Measurements from ENCODE around the gene PHC2. TPM values are rescaled to one million over a fixed set of nuclear protein-coding genes. Genes with fewer than 3 reads are reported as not detected.

Gene PHC2
- total RNA-seq, 2 donors from 2014 or later, result 14.2 to 27.4 TPM

- ATAC-seq, result no peak
- H3K27me3 Mint-ChIP-seq, result peaks cover 17 to 30% of the 10 kb centered on the region in 2 donors
- no peak for DNase-seq (ENCODE audit: low spot score)
- no peak overlapping the region for H3K4me3 Mint-ChIP-seq
- H3K4me1 Mint-ChIP-seq (ENCODE audit: low read depth in 2 of 2), result no peaks in the 10 kb centered on the region
- H3K27ac Mint-ChIP-seq, result no peak overlapping the region
- no peaks in the 10 kb centered on the region for H3K36me3 Mint-ChIP-seq
- no peaks in the 10 kb centered on the region for H3K9me3 Mint-ChIP-seq
These were observed 33.8 kb downstream of the PHC2 start for GRCh38 chr1:33397125-33397506.

DNA sequence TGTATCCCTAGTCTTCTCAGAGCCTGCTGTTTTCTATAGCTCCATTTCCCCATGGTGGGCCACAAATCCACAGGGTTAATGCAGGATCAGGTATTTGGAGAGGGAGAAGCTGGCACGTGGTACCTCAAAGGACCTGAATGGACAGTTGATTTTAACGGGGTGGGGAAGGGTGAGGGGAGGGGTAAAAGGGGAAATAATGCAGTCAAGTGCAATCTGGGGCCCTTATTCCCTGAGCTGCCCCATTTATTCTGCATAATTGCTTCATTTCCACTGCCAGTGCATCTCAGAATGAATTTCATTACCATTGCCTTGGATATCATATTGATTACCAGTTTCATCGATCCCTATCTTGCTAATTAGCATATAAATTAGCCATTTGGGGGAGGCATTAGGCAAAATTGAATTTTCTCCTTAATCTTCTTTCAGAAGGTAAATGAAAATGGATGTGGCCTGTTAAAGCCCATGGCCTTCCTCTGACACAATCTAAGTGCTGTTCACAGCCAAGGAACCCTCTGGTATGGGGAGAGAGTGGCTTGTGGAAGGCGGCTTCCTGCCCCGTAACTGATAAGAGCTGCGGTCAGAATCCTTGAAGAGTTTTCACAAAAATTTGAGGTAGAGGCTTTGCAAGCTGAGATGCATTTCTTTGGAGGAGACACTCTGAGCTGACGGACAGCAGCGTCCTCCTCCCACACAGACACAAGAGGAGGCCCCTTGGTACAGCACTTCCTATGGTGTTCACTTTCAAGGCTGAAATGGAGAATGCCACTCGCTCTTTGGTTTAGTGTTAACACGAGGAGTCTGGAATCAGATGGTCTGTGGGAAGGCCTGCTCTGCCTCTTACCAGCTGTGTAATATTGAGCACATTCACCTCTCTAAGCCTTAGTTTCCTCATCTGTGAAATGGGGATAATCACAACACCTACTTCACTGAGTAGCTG, 34.4 kb downstream of the PHC2 start:
- H3K27me3 Mint-ChIP-seq, result peaks cover 19 to 29% of the 10 kb centered on the region in 2 donors
- no peaks in the 10 kb centered on the region for H3K4me1 Mint-ChIP-seq (ENCODE audit: low read depth in 2 of 2)
- DNase-seq (ENCODE audit: low spot score) (no peak), ATAC-seq (peak in 1 of 2 donors; percentile 20)
- H3K4me3 Mint-ChIP-seq, result no peak overlapping the region
- no peaks in the 10 kb centered on the region for H3K36me3 Mint-ChIP-seq
- H3K27ac Mint-ChIP-seq, result no peak overlapping the region
- no peaks in the 10 kb centered on the region for H3K9me3 Mint-ChIP-seq

GRCh38 chr1:33394770-33395169, 36.1 kb downstream of the PHC2 start:
- no peaks in the 10 kb centered on the region for H3K4me1 Mint-ChIP-seq (ENCODE audit: low read depth in 2 of 2)

GRCh38 chr1:33393991-33394390, 36.9 kb downstream of the PHC2 start:
- Mint-ChIP-seq H3K9me3 (no peaks in the 10 kb centered on the region), H3K27ac (no peak overlapping the region), H3K4me3 (no peak overlapping the region), H3K27me3 (peaks cover 17 to 28% of the 10 kb centered on the region in 2 donors), H3K36me3 (no peaks in the 10 kb centered on the region), H3K4me1 (ENCODE audit: low read depth in 2 of 2) (no peaks in the 10 kb centered on the region)
- DNase-seq (ENCODE audit: low spot score) (no peak), ATAC-seq (no peak)

More at GRCh38 chr1:33394770-33395169, 36.1 kb downstream of the PHC2 start:
- H3K4me3 Mint-ChIP-seq, result no peak overlapping the region
- ATAC-seq (no peak), DNase-seq (ENCODE audit: low spot score) (no peak)
- H3K27me3 Mint-ChIP-seq, result peaks cover 17 to 28% of the 10 kb centered on the region in 2 donors
- H3K9me3 Mint-ChIP-seq, result no peaks in the 10 kb centered on the region
- H3K36me3 Mint-ChIP-seq, result no peaks in the 10 kb centered on the region
- no peak overlapping the region for H3K27ac Mint-ChIP-seq

- Mint-ChIP-seq H3K27ac (no peak overlapping the region), H3K27me3 (peaks cover 17 to 28% of the 10 kb centered on the region in 2 donors), H3K9me3 (no peaks in the 10 kb centered on the region)
These were observed 37.4 kb downstream of the PHC2 start for GRCh38 chr1:33393524-33393923.

GRCh38 chr1:33392639-33393038, 38.3 kb downstream of the PHC2 start:
- no peaks in the 10 kb centered on the region for H3K4me1 Mint-ChIP-seq (ENCODE audit: low read depth in 2 of 2)
- DNase-seq (ENCODE audit: low spot score) (no peak), ATAC-seq (no peak)
- no peaks in the 10 kb centered on the region for H3K9me3 Mint-ChIP-seq
- H3K36me3 Mint-ChIP-seq, result no peaks in the 10 kb centered on the region
- H3K27me3 Mint-ChIP-seq, result peaks cover 17 to 28% of the 10 kb centered on the region in 2 donors
- no peak overlapping the region for H3K4me3 Mint-ChIP-seq
- H3K27ac Mint-ChIP-seq, result no peak overlapping the region

More at GRCh38 chr1:33393524-33393923, 37.4 kb downstream of the PHC2 start:
- ATAC-seq (no peak), DNase-seq (ENCODE audit: low spot score) (no peak)
- Mint-ChIP-seq H3K36me3 (no peaks in the 10 kb centered on the region), H3K4me3 (no peak overlapping the region), H3K4me1 (ENCODE audit: low read depth in 2 of 2) (no peaks in the 10 kb centered on the region)

DNA sequence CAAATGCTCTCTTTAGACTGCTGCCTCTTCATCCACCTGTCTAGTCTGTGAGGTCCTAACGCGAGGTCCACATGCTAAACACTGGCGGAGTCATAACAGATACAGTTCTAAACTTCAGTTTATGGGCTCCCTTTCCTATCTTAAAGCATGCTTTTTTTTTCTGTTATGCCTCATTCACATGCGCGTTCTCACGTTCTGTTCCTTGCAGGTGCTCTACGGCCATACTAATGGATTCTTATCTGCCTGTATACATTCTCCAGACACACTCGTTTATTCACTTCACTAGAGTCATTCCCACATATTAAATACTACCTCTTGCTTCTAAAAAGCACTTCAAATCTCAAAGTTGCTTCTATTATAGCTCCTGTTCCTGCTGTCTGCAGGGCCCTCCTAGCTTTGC, 38.7 kb downstream of the PHC2 start:
- Mint-ChIP-seq H3K4me1 (ENCODE audit: low read depth in 2 of 2) (no peaks in the 10 kb centered on the region), H3K9me3 (no peaks in the 10 kb centered on the region), H3K27me3 (peaks cover 17 to 28% of the 10 kb centered on the region in 2 donors), H3K27ac (no peak overlapping the region), H3K4me3 (no peak overlapping the region), H3K36me3 (no peaks in the 10 kb centered on the region)
- no peak for ATAC-seq
- DNase-seq (ENCODE audit: low spot score), result no peak

DNA sequence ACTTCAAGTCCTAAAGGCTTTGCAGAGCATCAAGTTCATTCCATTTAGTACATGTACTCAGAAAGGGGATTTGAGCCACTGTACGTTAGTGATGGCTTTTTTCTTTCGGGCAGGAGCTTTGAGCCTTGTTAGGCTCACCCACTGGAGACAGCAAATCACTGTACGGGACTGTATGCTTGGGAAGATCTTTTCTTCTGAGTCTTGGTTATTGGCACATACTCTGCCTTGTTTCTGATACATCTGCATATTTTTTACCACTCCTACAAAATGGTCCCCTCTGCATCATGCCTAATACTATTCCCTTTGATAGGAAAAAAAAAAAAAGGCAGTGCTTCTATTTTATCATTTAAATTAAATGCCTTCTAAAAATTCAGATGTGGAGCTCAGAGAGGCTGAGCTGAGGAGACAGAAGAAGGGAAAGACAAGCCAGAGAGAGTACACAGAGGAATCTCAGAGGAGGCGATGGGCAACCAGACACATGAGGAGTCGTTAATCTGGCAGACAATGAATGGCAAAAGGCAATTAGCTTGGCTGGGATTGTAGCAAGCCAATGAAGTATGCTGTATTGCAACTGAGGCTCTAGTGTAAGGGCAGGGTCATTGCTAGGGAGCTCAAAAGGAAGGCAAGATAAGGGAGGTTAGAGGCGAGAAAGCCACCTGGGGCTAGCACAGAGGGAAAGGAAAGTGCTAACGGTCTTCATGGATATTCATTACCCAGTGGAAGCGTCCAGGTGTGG, 39.4 kb downstream of the PHC2 start:
- Mint-ChIP-seq H3K27ac (no peak overlapping the region), H3K9me3 (no peaks in the 10 kb centered on the region), H3K36me3 (no peaks in the 10 kb centered on the region), H3K4me1 (ENCODE audit: low read depth in 2 of 2) (no peaks in the 10 kb centered on the region), H3K27me3 (peaks cover 17 to 28% of the 10 kb centered on the region in 2 donors), H3K4me3 (no peak overlapping the region)
- ATAC-seq (no peak), DNase-seq (ENCODE audit: low spot score) (no peak)

DNA sequence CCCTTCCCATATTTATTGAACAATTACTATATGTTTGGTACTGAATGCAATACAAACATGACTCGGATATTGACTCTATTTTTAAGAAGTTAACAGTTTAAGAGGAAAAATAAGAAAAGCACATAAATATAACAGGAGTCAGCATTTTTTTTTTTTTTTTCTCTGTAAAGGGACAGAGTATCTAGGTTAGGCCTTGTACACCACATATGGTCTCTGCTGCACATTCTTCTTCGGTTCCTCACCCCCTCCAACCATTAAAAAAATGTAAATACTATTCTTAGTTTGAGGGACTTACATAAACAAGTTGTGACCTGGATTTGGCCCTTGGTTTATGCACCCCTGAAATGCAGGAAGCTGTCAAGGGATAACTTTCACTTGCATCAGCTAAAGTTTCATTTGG, 40.4 kb downstream of the PHC2 start:
- DNase-seq (ENCODE audit: low spot score) (no peak), ATAC-seq (no peak)
- no peaks in the 10 kb centered on the region for H3K36me3 Mint-ChIP-seq
- no peak overlapping the region for H3K27ac Mint-ChIP-seq
- peaks cover 17 to 28% of the 10 kb centered on the region in 2 donors for H3K27me3 Mint-ChIP-seq
- no peaks in the 10 kb centered on the region for H3K9me3 Mint-ChIP-seq
- H3K4me1 Mint-ChIP-seq (ENCODE audit: low read depth in 2 of 2), result no peaks in the 10 kb centered on the region
- no peak overlapping the region for H3K4me3 Mint-ChIP-seq

GRCh38 chr1:33388805-33389771, 41.8 kb downstream of the PHC2 start:
- ATAC-seq (no peak), DNase-seq (ENCODE audit: low spot score) (no peak)
- Mint-ChIP-seq H3K4me3 (no peak overlapping the region), H3K36me3 (no peaks in the 10 kb centered on the region), H3K4me1 (ENCODE audit: low read depth in 2 of 2) (no peaks in the 10 kb centered on the region), H3K27ac (no peak overlapping the region), H3K27me3 (peaks cover 18 to 36% of the 10 kb centered on the region in 2 donors), H3K9me3 (no peaks in the 10 kb centered on the region)

GRCh38 chr1:33387625-33388024, 43.3 kb downstream of the PHC2 start:
- Mint-ChIP-seq H3K27ac (no peak overlapping the region), H3K36me3 (no peaks in the 10 kb centered on the region), H3K4me1 (ENCODE audit: low read depth in 2 of 2) (no peaks in the 10 kb centered on the region), H3K9me3 (no peaks in the 10 kb centered on the region), H3K27me3 (peaks cover 11 to 23% of the 10 kb centered on the region in 2 donors), H3K4me3 (no peak overlapping the region)
- DNase-seq (ENCODE audit: low spot score), result no peak
- ATAC-seq, result no peak

GRCh38 chr1:33385251-33385650, 45.6 kb downstream of the PHC2 start:
- ATAC-seq, result no peak
- peaks cover 7 to 10% of the 10 kb centered on the region in 2 donors for H3K4me1 Mint-ChIP-seq (ENCODE audit: low read depth in 2 of 2)

More at GRCh38 chr1:33385251-33385650, 45.6 kb downstream of the PHC2 start:
- no peak for DNase-seq (ENCODE audit: low spot score)
- H3K36me3 Mint-ChIP-seq, result no peaks in the 10 kb centered on the region
- H3K9me3 Mint-ChIP-seq, result no peaks in the 10 kb centered on the region
- no peak overlapping the region for H3K27ac Mint-ChIP-seq
- H3K4me3 Mint-ChIP-seq, result no peak overlapping the region
- H3K27me3 Mint-ChIP-seq, result peaks cover 17 to 30% of the 10 kb centered on the region in 2 donors
